CD4-positive, alpha-beta T cell treated with Interleukin-6 for 4 hours (primary cell): ENCODE results near the gene CDH6.

Experiments used
- DNase-seq: peaks from one replicate; pipeline ENCODE4 v3.0.0-alpha.2; 2020; ENCODE audit warnings: mixed read lengths

The CDH6 gene

GRCh38 chr5:31193591-31194467 lies at the start of gene CDH6:
CDH6 (plus strand) TSS chr5:31193686; CDS start chr5:31267474, 73,788 bp downstream.
- no peak for DNase-seq

DNA sequence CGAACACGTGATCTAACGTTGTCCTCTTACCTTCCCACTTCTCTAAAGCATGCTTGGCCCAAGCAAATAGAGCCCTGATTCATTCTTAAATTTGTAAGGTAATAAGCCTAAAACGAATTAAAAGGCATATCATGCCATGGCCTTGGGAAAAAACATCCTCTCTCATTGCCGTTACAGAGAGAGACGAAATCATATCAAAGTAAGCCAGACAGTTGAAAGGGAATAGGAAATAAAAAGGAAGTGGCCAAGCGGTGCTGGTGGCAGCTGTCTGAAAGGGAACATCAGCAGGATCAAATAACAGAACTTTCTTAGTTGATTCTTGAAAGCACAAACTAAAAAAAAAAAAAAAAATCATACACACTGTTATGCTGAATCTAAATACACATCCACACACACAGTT lies 49.1 kb upstream of the CDH6 start:
- no peak for DNase-seq

DNA sequence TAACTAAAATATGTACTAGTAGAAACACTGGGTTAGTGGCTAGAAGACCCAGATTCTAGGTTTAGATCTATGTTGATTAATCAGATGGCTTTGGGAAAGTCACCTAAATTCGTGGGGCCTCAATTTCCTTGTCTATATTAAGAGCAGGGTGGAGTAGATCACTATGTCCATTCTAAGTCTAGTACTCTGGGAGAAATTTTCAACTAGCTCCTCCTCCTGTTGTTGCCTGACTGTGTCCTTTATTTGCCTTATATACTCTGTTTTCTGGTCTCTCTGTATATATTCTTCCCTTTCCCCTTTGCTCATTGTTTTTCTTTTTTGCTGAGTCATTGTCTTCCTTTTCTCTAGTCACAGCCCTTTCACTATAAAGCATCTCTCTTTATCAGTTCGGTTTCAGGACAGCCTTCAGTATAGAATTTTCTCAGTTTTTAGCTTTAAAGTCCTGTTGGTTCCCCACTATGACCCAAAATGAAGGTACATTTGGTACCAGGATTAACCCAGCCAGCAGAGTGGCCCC lies 44.5 kb upstream of the CDH6 start:
- no peak for DNase-seq

GRCh38 chr5:31153521-31153920 lies 40.0 kb upstream of the CDH6 start:
- no peak for DNase-seq

DNA sequence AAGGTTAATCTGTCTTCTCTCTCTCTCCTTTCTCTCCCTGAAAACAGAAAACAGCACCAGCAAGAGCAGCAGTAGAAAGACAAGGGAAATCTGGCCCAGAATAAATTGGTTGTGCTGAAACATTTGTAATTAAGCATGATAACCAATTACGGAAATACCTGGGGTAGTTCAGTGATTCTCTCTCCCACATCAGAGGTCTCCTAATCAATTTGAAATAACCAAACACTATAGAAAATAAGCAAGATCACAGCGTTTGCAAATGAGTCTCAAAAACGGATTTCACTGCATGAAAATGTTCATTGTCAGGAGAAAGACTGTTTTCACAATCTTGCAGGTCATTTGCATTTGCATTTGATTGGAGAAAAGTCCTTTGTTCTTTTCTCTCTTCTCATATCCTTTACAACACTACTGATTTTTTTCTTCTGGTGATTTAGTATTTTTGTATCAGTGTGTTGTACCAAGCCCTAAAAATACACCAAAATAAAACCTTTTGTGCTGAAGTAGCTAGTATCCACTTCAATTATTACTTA lies 36.8 kb upstream of the CDH6 start:
- no peak for DNase-seq

DNA sequence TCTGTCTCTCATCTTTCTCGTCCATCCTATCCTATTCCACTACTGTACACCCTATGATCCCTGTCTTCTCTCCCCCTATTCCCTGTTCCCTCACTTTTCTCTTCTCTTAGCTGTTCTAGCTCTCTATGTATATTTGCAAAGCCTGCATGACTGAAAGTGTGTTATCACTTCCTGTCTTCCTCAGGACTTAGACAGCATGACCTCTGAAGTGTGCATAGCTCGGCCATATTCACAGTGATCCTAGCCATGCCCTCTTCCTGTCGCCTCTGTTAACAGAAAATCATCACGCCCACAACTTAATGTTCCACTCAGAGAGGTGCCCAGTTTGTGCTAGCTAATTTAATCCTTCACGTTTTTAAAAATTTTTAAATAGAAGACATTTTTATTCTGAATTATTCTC lies 35.8 kb upstream of the CDH6 start:
- DNase-seq = no peak

GRCh38 chr5:31158686-31159085 lies 34.8 kb upstream of the CDH6 start:
- DNase-seq = no peak

DNA sequence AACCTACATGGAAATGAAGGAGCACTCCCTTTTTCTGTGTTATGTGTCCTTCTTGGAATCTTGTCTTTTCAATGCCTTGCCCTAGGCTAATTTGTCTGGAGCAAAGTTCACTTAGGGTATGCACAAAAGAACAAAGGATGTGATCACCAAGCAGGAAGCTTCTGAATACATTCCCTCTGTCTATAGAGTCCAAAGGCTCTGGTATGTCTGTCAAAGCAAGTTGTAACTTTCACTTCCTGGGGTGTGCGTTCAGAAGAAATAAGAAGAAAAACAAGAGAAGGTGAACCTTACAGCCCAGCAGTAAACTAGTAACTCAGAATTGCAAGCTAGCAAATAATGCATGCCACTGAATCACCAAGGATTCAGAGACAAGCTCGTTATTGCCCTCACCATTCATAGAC lies 31.7 kb upstream of the CDH6 start:
- DNase-seq = no peak

DNA sequence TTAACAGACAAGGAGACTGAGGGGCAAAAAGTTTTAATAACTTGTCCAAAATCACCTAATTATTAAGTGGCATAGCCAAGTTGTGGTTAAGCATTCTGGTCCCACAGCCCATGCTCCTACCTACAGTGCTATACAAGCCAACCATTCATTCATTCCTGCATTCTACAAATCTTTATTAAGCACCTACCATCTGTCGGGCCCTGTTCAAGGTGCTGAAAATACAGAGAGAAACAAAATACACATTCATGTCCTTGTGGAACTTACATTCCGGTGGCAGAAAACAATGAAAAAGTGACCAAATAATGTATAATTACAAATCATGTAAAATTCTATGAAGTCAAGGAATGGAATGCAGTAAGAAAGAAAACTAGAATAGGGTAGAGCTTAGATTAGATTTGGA lies 27.8 kb upstream of the CDH6 start:
- no peak for DNase-seq

GRCh38 chr5:31169379-31169778 lies 24.1 kb upstream of the CDH6 start:
- DNase-seq = no peak

DNA sequence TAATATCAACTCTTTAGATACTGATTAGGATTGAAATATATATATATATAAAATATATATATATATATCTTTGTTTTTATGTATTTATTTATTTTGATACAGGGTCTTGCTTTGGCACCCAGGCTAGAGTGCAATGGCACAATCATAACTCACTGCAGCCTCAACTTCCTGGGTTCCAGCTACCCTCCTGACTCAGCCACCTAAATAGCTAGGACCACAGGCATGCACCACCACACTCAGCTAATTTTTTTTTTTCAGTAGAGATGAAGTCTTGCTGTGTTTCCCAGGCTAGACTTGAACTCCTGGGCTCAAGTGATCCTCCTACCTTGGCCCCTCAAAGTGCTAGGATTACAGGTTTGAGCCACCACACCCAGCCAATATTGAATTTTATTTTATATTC lies 20.6 kb upstream of the CDH6 start:
- DNase-seq = no peak

GRCh38 chr5:31173614-31174013 lies 19.9 kb upstream of the CDH6 start:
- no peak for DNase-seq

- DNase-seq = no peak
Measured at GRCh38 chr5:31181376-31181987, 12.0 kb upstream of the CDH6 start.

- no peak for DNase-seq
Measured at GRCh38 chr5:31182136-31182535, 11.3 kb upstream of the CDH6 start.

DNA sequence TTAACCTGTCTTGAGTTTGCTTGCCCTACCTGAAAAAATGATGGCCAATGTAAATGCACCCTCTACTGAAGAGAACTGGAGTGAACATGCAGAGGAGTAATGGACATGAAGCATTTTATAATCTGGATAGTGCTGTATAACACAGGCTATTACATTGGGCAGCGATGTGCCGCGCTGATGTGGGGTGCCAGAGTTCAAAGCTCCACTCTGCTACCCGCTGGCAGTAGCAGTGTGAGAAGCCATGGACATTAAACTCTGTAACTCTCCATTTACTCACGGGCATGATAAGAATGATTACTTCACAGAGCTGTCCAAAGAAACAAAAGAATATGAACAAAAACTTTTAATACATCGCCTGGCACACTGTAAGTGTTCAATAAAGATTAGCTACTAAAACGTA lies 7.5 kb upstream of the CDH6 start:
- DNase-seq = no peak

- DNase-seq = no peak
Measured at GRCh38 chr5:31186672-31187267, 6.7 kb upstream of the CDH6 start.

DNA sequence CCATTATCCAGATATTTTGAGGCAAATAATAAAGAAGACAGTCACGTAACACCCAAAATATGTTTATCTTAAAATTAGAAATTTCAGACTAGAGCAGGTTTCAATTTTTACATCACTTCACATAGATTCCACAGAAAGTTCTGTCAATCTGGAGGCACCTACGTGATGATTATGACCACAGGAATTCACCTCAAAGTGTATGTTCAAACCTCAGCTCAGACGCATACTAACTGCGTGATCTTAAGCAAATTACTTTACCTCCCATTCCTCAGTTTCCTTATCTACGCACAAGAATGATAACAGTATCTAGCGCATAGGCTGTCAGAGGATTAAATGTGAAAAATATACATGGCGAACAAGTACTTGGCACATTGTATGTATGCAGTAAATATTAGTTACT lies 5.9 kb upstream of the CDH6 start:
- no peak for DNase-seq

DNA sequence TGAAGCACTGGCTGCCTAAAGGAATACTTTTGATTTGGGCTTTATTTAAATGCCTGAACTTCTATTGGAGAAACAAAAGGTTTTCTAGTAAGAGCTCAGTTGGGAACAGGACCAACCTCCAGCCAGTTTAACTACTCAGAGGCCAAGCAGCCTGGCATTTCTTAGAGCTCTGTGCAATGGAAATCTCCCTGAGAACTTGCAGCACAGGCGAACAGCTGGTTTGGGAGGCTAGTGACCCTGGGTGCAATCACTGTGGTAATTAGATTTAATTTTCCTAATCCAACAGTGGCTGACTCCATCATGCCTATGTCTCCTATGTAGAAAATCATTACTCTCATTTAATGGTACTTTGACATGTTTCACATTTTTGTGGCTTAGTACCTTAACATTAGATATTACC lies 1.0 kb upstream of the CDH6 start:
- no peak for DNase-seq

GRCh38 chr5:31193116-31193515 lies 370 bp upstream of the CDH6 start:
- DNase-seq = no peak

GRCh38 chr5:31194468-31194813 lies 955 bp downstream of the CDH6 start:
- no peak for DNase-seq

DNA sequence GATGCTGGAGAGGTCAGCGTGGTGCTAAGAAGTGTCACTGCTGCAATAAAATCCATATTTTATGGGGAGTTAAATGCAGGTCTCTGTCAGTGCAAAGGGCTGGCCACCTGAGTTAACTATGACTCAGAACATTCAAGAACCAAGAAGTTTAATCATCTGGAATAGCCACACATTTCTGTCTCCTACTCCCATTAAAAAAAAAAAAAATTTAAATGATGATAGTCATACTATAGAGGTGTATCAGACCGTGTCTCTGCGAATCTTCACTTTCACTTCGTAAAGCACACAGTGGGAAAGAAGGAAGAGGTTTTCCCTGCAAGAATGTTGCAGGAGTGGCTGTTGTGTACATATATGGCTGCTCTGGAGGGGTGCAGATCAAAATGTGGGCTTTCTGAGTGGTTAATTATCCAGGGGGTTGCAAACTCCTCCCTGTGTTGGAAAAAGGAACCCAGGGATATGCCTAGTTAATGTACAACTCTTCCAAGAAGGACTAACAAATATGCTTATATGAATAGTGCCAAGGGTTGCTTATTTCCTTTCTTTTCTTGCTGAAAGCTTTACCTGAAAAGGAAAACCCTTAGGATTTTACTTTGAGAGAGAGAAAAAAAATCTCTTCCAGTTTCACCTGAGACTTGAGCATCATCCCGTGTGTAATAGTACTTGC lies 1.5 kb downstream of the CDH6 start:
- no peak for DNase-seq

DNA sequence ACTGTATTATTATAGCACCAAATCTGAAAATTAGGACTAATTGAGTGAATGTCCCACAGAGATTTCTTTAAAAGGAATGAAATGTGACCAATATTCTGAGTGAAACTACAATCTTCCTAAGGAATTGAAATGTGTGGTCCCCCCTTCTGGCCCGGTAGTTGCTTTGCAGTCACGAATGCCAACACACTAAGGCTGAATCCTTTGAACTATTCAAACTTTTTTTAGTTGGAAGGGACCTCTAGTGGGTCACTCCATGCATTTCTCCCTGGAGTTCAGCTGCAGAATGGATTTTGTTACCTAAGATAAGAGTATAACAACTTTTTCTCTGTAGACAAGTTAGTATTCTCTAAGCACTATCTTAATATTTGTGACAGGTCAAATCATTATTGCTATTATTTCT lies 2.8 kb downstream of the CDH6 start:
- DNase-seq = no peak

DNA sequence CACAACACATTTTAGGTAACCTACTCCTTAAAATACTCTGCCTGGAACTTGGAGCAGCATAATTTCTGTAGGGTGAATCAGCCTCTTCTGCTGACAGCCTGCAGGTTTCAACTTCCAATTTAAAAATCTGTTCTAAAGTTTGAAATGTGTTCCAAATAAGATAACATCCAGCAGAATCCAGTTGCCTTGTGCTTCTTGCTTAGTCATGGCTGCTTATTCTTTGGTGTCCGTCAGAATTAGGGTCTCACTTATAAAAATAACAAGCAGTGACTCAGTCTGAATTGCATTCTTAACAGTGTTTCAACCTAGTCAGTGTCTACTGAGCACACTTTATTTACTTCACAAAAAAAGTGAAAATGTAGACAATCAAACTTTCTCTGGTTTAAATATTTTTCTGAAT lies 3.7 kb downstream of the CDH6 start:
- no peak for DNase-seq
